WTC11 (cell line): ENCODE data around the gene SHISA7. TPM values are rescaled to one million over a fixed set of nuclear protein-coding genes. Genes with fewer than 3 reads are reported as not detected.

Source experiments
- ATAC-seq: fragments of 200-7000 bp; cut with Tn5 transposase; 2 replicates; pipeline ENCODE4 v1.10.0; 2021; ENCODE audit warnings: mild to moderate bottlenecking, moderate library complexity
- CTCF ChIA-PET: fragments of 300-600 bp; sonication (Branson Sonifier 250); formaldehyde crosslinking; loops from one replicate; lab custom pipeline; 2021; ENCODE audit warnings: antibody characterized with exemption; lab: Charles Lee
- POLR2A ChIA-PET: fragments of 350-600 bp; sonication (Branson Sonifier 250); formaldehyde crosslinking; loops from one replicate; lab custom pipeline; 2021; ENCODE audit warnings: antibody characterized with exemption; lab: Charles Lee
- DNase-seq: peaks from one replicate; pipeline ENCODE4 v3.0.0; 2021; ENCODE audit warnings: low spot score
- H3K27ac Mint-ChIP-seq: 2 replicates; pipeline ENCODE4 v1.8.0; 2021; ENCODE audit warnings: mixed read lengths
- H3K27me3 Mint-ChIP-seq: 2 replicates; pipeline ENCODE4 v1.8.0; 2021; ENCODE audit warnings: low read depth, mild to moderate bottlenecking, moderate library complexity, mixed read lengths
- H3K36me3 Mint-ChIP-seq: 2 replicates; pipeline ENCODE4 v1.8.0; 2021; ENCODE audit warnings: mixed read lengths
- H3K4me1 Mint-ChIP-seq: 2 replicates; pipeline ENCODE4 v1.8.0; 2022; ENCODE audit warnings: mixed read lengths
- H3K4me3 Mint-ChIP-seq: 2 replicates; pipeline ENCODE4 v1.8.0; 2021; ENCODE audit warnings: mild to moderate bottlenecking, moderate library complexity, mixed read lengths
- H3K9me3 Mint-ChIP-seq: 2 replicates; pipeline ENCODE4 v1.8.0; 2021; ENCODE audit warnings: mixed read lengths
- ETV6 ChIP-seq: sonication (generic); formaldehyde crosslinking; IDR thresholded peaks from 2 replicates; pipeline ENCODE4 v1.8.1; 2022; ENCODE audit warnings: mild to moderate bottlenecking, missing genetic modification reagents
- FOXJ3 ChIP-seq: sonication (generic); formaldehyde crosslinking; IDR thresholded peaks from 2 replicates; pipeline ENCODE4 v1.9.0; 2021; ENCODE audit warnings: missing genetic modification reagents, mild to moderate bottlenecking, borderline replicate concordance
- FOXP1 ChIP-seq: sonication (generic); formaldehyde crosslinking; IDR thresholded peaks from 2 replicates; pipeline ENCODE4 v1.8.0; 2022; ENCODE audit warnings: missing genetic modification reagents, mild to moderate bottlenecking, moderate library complexity, borderline replicate concordance
- GABPB1 ChIP-seq: sonication (generic); formaldehyde crosslinking; IDR thresholded peaks from 2 replicates; pipeline ENCODE4 v1.8.1; 2023; ENCODE audit warnings: mild to moderate bottlenecking, missing genetic modification reagents
- GTF2I ChIP-seq: fragments of 250-450 bp; sonication (Bioruptor Pico); conservative IDR thresholded peaks from 2 replicates; pipeline ENCODE4 v1.4.0; 2021; ENCODE audit warnings: mild to moderate bottlenecking
- TEAD4 ChIP-seq: sonication (generic); formaldehyde crosslinking; IDR thresholded peaks from 2 replicates; pipeline ENCODE4 v1.8.0; 2022; ENCODE audit warnings: mild to moderate bottlenecking, missing genetic modification reagents
- ZNF121 ChIP-seq: sonication (generic); formaldehyde crosslinking; IDR thresholded peaks from 2 replicates; pipeline ENCODE4 v1.8.0; 2023; ENCODE audit warnings: missing genetic modification reagents
- total RNA-seq: library from RNA; stranded (reverse); gene quantifications from 3 replicates; pipeline ENCODE4 v1.2.3, GENCODE V29; 2021
- TF ChIP-seq, protein P1 (sequence below): fragments of 200-600 bp; IDR thresholded peaks from 2 replicates; pipeline ENCODE4 v1.8.0; 2022; ENCODE audit warnings: antibody characterized with exemption
- TF ChIP-seq, protein P2 (sequence below): sonication (generic); formaldehyde crosslinking; IDR thresholded peaks from 2 replicates; pipeline ENCODE4 v1.8.1; 2023; ENCODE audit warnings: mild to moderate bottlenecking, missing genetic modification reagents
- TF ChIP-seq, protein P3 (sequence below): sonication (generic); formaldehyde crosslinking; IDR thresholded peaks from 2 replicates; pipeline ENCODE4 v1.8.1; 2023; ENCODE audit warnings: mild to moderate bottlenecking, moderate library complexity, missing genetic modification reagents
- TF ChIP-seq, protein P4 (sequence below): sonication (generic); formaldehyde crosslinking; IDR thresholded peaks from 2 replicates; pipeline ENCODE4 v1.8.0; 2022; ENCODE audit warnings: mild to moderate bottlenecking, missing genetic modification reagents
- TF ChIP-seq, protein P5 (sequence below): fragments of 250-450 bp; sonication (Bioruptor Pico); IDR thresholded peaks from 2 replicates; pipeline ENCODE4 v1.9.0; 2021; ENCODE audit warnings: mild to moderate bottlenecking

The SHISA7 gene
- total RNA-seq, 1 experiment from 2014 or later, result 0.79 TPM

DNA sequence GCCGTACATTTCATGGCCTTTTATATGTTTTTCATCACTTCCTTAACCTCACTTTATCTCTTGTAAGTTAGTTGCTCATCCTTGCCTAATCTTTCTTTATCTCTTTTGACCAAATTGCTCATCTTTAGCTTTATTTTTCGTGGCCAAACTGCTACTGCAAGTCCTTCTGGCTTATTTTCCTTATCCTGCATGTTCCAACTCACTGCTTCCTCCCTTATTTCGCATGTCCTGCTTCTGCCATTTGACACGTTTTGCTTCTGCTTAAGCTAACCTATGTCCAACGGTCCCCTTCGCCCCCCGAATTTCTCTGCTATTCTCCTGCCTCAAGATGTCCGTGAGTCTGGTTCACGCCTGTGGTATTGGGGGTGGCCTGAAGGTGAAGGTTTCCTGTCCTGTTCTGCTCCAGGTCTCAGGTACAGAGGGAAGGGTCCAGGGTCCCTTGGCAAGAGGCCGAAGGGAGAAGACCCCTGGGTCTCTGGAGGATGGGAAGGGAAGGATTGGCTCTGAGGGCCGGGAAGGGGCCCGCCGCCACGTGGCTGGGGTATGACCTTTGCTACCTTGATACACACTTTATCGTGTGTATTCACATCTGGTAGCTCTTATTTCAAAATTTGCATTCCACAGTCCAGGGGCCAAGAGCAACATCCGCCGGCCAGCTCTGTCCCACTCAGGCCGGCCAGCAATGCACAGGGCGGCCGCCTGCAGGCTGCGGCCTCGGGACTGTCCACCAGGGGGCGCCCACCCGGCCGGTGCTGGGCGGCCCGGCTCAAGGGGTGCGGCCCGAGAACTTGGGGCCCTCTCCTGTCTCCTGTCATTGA lies 24.3 kb upstream of the SHISA7 start:
- Mint-ChIP-seq H3K36me3 (no peaks in the 10 kb centered on the region), H3K27me3 (peaks cover 33% of the 10 kb centered on the region), H3K27ac (no peak overlapping the region), H3K9me3 (no peaks in the 10 kb centered on the region), H3K4me1 (peaks cover 27% of the 10 kb centered on the region), H3K4me3 (no peak overlapping the region)
- ChIA-PET POLR2A (no interaction called here), CTCF (interaction anchor here (0.5 to 3.2 kb wide), 69 partner anchors 8 to 994 kb away, joined by 3 to 68 read pairs (median 5); partner anchors contain the start of genes CDC42EP5, DNAAF3, EPS8L1 and FIZ1)
- ATAC-seq (peak; percentile 78), DNase-seq (peak; percentile 77)
- TF ChIP-seq, protein P1, sequence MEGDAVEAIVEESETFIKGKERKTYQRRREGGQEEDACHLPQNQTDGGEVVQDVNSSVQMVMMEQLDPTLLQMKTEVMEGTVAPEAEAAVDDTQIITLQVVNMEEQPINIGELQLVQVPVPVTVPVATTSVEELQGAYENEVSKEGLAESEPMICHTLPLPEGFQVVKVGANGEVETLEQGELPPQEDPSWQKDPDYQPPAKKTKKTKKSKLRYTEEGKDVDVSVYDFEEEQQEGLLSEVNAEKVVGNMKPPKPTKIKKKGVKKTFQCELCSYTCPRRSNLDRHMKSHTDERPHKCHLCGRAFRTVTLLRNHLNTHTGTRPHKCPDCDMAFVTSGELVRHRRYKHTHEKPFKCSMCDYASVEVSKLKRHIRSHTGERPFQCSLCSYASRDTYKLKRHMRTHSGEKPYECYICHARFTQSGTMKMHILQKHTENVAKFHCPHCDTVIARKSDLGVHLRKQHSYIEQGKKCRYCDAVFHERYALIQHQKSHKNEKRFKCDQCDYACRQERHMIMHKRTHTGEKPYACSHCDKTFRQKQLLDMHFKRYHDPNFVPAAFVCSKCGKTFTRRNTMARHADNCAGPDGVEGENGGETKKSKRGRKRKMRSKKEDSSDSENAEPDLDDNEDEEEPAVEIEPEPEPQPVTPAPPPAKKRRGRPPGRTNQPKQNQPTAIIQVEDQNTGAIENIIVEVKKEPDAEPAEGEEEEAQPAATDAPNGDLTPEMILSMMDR, result peak; percentile 98
- TF ChIP-seq GABPB1 (CRISPR knock-in tag), result 0 out of 2 replicates have a peak, but pooled peaks have one; percentile 30
- TF ChIP-seq, protein P2, sequence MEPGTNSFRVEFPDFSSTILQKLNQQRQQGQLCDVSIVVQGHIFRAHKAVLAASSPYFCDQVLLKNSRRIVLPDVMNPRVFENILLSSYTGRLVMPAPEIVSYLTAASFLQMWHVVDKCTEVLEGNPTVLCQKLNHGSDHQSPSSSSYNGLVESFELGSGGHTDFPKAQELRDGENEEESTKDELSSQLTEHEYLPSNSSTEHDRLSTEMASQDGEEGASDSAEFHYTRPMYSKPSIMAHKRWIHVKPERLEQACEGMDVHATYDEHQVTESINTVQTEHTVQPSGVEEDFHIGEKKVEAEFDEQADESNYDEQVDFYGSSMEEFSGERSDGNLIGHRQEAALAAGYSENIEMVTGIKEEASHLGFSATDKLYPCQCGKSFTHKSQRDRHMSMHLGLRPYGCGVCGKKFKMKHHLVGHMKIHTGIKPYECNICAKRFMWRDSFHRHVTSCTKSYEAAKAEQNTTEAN (CRISPR knock-in tag), result no peak
- no peak for TF ChIP-seq ETV6 (CRISPR knock-in tag)
- no peak for TF ChIP-seq GTF2I
- TF ChIP-seq, protein P3, sequence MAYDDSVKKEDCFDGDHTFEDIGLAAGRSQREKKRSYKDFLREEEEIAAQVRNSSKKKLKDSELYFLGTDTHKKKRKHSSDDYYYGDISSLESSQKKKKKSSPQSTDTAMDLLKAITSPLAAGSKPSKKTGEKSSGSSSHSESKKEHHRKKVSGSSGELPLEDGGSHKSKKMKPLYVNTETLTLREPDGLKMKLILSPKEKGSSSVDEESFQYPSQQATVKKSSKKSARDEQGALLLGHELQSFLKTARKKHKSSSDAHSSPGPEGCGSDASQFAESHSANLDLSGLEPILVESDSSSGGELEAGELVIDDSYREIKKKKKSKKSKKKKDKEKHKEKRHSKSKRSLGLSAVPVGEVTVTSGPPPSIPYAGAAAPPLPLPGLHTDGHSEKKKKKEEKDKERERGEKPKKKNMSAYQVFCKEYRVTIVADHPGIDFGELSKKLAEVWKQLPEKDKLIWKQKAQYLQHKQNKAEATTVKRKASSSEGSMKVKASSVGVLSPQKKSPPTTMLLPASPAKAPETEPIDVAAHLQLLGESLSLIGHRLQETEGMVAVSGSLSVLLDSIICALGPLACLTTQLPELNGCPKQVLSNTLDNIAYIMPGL (CRISPR knock-in tag), result 0 out of 2 replicates have a peak, but pooled peaks have one; percentile 59

DNA sequence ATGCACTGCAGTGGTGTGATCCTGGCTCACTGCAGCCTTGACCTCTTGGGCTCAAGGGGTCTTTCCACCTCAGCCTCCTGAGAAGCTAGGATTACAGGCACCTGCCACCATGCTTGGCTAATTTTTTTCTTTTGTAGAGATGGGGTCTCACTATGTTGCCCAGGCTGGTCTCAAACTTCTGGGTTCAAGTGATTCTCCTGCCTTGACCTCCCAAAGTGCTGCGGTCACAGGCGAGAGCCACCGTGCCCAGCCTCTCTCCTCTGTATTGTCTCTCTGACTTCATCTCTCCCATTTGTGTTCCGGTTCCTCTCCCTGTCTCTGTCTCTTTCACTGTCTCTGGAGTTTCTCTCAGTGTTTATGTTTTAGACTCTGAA lies 23.1 kb upstream of the SHISA7 start:
- CTCF ChIA-PET, result interaction anchor here (1.0 to 3.2 kb wide), 5 partner anchors 11 to 166 kb away, joined by 3 to 68 read pairs (median 25); partner anchors contain the start of gene ZNF628
- no peak for ATAC-seq
- Mint-ChIP-seq H3K4me1 (peaks cover 29% of the 10 kb centered on the region), H3K27me3 (peaks cover 35% of the 10 kb centered on the region), H3K36me3 (no peaks in the 10 kb centered on the region), H3K4me3 (no peak overlapping the region), H3K27ac (no peak overlapping the region), H3K9me3 (no peaks in the 10 kb centered on the region)
- TF ChIP-seq GTF2I (no peak), ZNF121 (CRISPR knock-in tag) (peak; percentile 74; the same call in 1 of the 2 replicates)
- POLR2A ChIA-PET, result no interaction called here
- no peak for DNase-seq

DNA sequence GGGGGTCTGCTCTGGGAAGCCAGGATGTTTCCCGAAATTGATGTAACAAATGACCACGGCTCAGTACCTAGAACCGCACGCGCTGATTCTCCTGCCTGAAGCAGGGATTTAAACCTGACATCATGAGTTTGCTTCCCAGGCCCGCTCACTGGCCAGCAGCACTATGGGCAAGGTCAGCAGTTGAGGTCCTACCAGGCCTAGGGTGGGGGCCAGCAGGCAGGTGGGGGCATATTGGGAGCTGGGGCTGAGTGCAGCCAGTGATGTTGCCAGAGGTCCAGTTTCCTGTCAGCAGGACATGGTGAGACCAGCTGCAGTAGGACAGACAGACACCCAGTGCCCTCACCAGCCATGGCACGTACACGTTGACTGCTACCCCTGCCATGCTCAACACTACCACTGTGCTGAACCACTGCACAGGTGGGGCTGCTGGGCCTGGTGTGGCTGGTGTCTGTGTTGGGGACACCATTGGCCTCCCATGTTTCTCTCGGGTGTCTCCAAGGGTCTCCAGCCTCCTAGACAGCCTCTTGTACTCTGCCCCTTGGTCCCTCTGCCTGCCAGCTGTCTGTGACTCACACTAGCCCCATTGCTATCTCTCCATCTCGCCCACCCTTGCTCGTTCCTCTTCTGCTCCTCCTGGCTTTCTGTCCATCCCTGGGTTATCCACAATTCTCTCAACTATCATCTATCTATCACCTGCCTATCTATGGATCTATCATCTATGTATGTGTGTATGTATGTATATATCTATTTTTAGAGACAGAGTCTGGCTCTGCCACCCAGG lies 22.6 kb upstream of the SHISA7 start:
- Mint-ChIP-seq H3K36me3 (no peaks in the 10 kb centered on the region), H3K4me3 (no peak overlapping the region), H3K27ac (no peak overlapping the region), H3K4me1 (peaks cover 32% of the 10 kb centered on the region), H3K27me3 (peaks cover 29% of the 10 kb centered on the region), H3K9me3 (no peaks in the 10 kb centered on the region)
- DNase-seq (no peak), ATAC-seq (no peak)
- TF ChIP-seq, protein P4, sequence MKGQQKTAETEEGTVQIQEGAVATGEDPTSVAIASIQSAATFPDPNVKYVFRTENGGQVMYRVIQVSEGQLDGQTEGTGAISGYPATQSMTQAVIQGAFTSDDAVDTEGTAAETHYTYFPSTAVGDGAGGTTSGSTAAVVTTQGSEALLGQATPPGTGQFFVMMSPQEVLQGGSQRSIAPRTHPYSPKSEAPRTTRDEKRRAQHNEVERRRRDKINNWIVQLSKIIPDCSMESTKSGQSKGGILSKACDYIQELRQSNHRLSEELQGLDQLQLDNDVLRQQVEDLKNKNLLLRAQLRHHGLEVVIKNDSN (CRISPR knock-in tag), result no peak
- TF ChIP-seq TEAD4, result no peak
- no peak for TF ChIP-seq FOXP1
- TF ChIP-seq, protein P5, sequence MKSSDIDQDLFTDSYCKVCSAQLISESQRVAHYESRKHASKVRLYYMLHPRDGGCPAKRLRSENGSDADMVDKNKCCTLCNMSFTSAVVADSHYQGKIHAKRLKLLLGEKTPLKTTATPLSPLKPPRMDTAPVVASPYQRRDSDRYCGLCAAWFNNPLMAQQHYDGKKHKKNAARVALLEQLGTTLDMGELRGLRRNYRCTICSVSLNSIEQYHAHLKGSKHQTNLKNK (CRISPR knock-in tag), result no peak
- no peak for TF ChIP-seq FOXJ3 (CRISPR knock-in tag)
- TF ChIP-seq, protein P2 (CRISPR knock-in tag), result no peak
- TF ChIP-seq GTF2I, result no peak
- ChIA-PET POLR2A (no interaction called here), CTCF (interaction anchor here (1.5 to 3.2 kb wide), 2 partner anchors 38 to 167 kb away, joined by 3 to 25 read pairs; no protein-coding TSS in a partner anchor)
